Esophagus muscularis mucosa (tissue), 3 donors: ENCODE measurements around the gene OR10A6.

Experiments
- POLR2A ChIP-seq: fragments of 450-650 bp; IDR thresholded peaks from one replicate; pipeline ENCODE4 v1.6.1; 2017; ENCODE audit warnings: antibody characterized with exemption, moderate library complexity, mild to moderate bottlenecking, low read depth
- TF ChIP-seq, protein P1 (sequence below), 3 experiments: fragments of 200-600 bp in 2 of 3; fragments of 450-650 bp in 1 of 3; sonication (generic) in 2 of 3; IDR thresholded peaks; one replicate each; pipeline ENCODE4 v1.5.1; 2017 to 2019; ENCODE audit warnings: antibody characterized with exemption in 3 of 3, mild to moderate bottlenecking in 2 of 3, moderate library complexity in 1 of 3

DNA sequence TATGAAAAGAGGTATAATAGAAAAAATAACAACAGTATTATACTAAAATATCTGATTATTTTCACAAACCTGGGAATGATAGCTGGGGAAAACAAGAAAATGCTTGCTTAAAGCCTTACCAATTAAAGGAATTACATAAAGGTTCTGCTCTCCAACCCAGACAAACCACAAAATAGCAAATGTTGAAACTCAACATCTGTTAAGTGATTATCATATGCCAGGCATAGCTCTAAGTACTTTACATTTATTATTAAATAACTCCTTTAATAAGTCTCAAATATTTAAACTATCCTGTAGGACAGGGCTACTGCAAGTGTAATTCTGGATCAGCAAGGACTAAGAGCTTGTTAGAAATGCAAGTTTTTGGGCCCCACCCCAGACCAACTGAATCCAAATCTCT lies 20.1 kb downstream of the OR10A6 start:
- TF ChIP-seq, protein P1, sequence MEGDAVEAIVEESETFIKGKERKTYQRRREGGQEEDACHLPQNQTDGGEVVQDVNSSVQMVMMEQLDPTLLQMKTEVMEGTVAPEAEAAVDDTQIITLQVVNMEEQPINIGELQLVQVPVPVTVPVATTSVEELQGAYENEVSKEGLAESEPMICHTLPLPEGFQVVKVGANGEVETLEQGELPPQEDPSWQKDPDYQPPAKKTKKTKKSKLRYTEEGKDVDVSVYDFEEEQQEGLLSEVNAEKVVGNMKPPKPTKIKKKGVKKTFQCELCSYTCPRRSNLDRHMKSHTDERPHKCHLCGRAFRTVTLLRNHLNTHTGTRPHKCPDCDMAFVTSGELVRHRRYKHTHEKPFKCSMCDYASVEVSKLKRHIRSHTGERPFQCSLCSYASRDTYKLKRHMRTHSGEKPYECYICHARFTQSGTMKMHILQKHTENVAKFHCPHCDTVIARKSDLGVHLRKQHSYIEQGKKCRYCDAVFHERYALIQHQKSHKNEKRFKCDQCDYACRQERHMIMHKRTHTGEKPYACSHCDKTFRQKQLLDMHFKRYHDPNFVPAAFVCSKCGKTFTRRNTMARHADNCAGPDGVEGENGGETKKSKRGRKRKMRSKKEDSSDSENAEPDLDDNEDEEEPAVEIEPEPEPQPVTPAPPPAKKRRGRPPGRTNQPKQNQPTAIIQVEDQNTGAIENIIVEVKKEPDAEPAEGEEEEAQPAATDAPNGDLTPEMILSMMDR (IDR thresholded peaks at IDR 0.05), result no peak
- TF ChIP-seq POLR2A, result no peak
